Ovary (tissue), 9 donors: ENCODE data around the gene TRIM32. TPM values are rescaled to one million over a fixed set of nuclear protein-coding genes. Genes with fewer than 3 reads are reported as not detected.

ENCODE experiments used
- DNase-seq, 5 donors: peaks; one replicate each; pipeline ENCODE4 v3.0.0-alpha.2; 2019 to 2020
- H3K27ac ChIP-seq, 2 donors: fragments of 200-600 bp; one replicate each; pipeline versions ENCODE4 v1.5.1 to v1.8.0; 2019 to 2022
- H3K27me3 ChIP-seq: fragments of 200-600 bp; one replicate; pipeline ENCODE4 v1.8.0; 2022
- H3K36me3 ChIP-seq: fragments of 200-600 bp; sonication (generic); one replicate; pipeline ENCODE4 v1.5.1; 2019
- H3K4me1 ChIP-seq: one replicate; pipeline ENCODE4 v1.8.1; 2013; ENCODE audit warnings: mild to moderate bottlenecking, moderate library complexity; ENCODE audit not compliant: insufficient read depth
- H3K4me3 ChIP-seq: fragments of 200-600 bp; sonication (generic); one replicate; pipeline ENCODE4 v1.5.1; 2017
- H3K9me3 ChIP-seq, 2 donors: fragments of 200-600 bp in 1 of 2; sonication (generic) in 1 of 2; one replicate each; pipeline versions ENCODE4 v1.5.1 to v1.8.1; 2013 to 2019; ENCODE audit warnings: mild to moderate bottlenecking in 1 of 2, moderate library complexity in 1 of 2
- CTCF ChIP-seq, 3 donors: fragments of 450-650 bp in 2 of 3; fragments of 200-600 bp in 1 of 3; IDR thresholded peaks; one replicate each; pipeline versions ENCODE4 v1.5.1 to v1.8.0; 2016 to 2022; ENCODE audit warnings: antibody characterized with exemption in 3 of 3, mild to moderate bottlenecking in 1 of 3
- EP300 ChIP-seq: sonication (generic); formaldehyde crosslinking; IDR thresholded peaks from one replicate; pipeline ENCODE4 v1.6.1; 2017; ENCODE audit warnings: antibody characterized with exemption
- POLR2A ChIP-seq: fragments of 450-650 bp; IDR thresholded peaks from one replicate; pipeline ENCODE4 v1.6.1; 2017; ENCODE audit warnings: antibody characterized with exemption, mild to moderate bottlenecking, moderate library complexity
- WGBS, 3 donors: extraction: QIAGEN DNeasy Blood & Tissue Kit in 1 of 3; methylation state at CpG; one replicate each; pipeline versions ENCODE4 v1.1.5 to v1.1.7; 2013 to 2017; 5-methylcytosine and 5-hydroxymethylcytosine counted together
- intact Hi-C, 4 donors: fragments of 100-400 bp; cut with DNase I; formaldehyde crosslinking; loops; one replicate each; pipeline versions ENCODE4 v1.11.0 to v1.15.1; 2022 to 2023
- polyA plus RNA-seq, 2 donors: library from polyadenylated mRNA; stranded (reverse); fragments of 200-250 nt in 1 of 2; fragments of 350-450 nt in 1 of 2; fragmentation: Illumina TruSeq in 1 of 2; extraction: RNeasy Lipid Tissue Mini Kit (QIAGEN cat#74804) in 1 of 2; gene quantifications; one replicate each; pipeline ENCODE4 v1.2.3, GENCODE V29; 2013 to 2014
- total RNA-seq, 7 donors: library from RNA; depleted of rRNA in 2 of 7; stranded (reverse); fragments of >200 nt in 2 of 7; fragmentation: NEBNext Ultra II Directional in 3 of 7; extraction: Animal tissue kit (Norgen Biotek cat#: 25700) in 3 of 7; gene quantifications; one replicate each; pipeline versions ENCODE4 v1.1.0 to v1.2.4, GENCODE V29; 2016 to 2023
- donor health status: DM: no; HTN: no; CAD: no; lungs with moderate emphysema.
- donor health status: DM: no; HTN: no; CAD: no.
- donor health status: Bipolar disorder and iron deficiency.
- donor health status: DM: yes; HTN: yes; CAD: no.
- donor health status: DM: no; HTN: no; CAD: no.
- donor health status: DM: yes; HTN: yes; CAD: no.

The TRIM32 gene
- total and polyA plus RNA-seq, 9 donors = 7.0 to 29.2 (median 22.1) TPM

GRCh38 chr9:116644091-116644688, 42.9 kb upstream of the TRIM32 start:
- intact Hi-C loops = loop anchor here in 1 of 4 donors (10.0 kb wide), 1 partner anchor 1049 kb away; no protein-coding TSS in a partner anchor
- Histone ChIP-seq H3K4me1 (peaks cover 5% of the 10 kb centered on the region), H3K9me3 (no peaks in the 10 kb centered on the region), H3K4me3 (no peak overlapping the region), H3K27me3 (no peaks in the 10 kb centered on the region), H3K36me3 (no peaks in the 10 kb centered on the region), H3K27ac (no peak overlapping the region)
- TF ChIP-seq CTCF (IDR thresholded peaks at IDR 0.05) = no peak
- no peak for TF ChIP-seq POLR2A
- no peak for TF ChIP-seq EP300
- no peak for DNase-seq
- WGBS, 3 donors = 32 to 47% (median 45%) methylated on average over 2 of the region's 2 CpGs

- WGBS, 3 donors = 75 to 83% (median 79%) methylated on average over 5 of the region's 5 CpGs
- Histone ChIP-seq H3K4me3 (no peak overlapping the region), H3K9me3 (no peaks in the 10 kb centered on the region), H3K27me3 (no peaks in the 10 kb centered on the region), H3K4me1 (peaks cover 5% of the 10 kb centered on the region), H3K27ac (no peak overlapping the region), H3K36me3 (no peaks in the 10 kb centered on the region)
- TF ChIP-seq POLR2A = no peak
- TF ChIP-seq EP300 = no peak
- no peak for TF ChIP-seq CTCF (IDR thresholded peaks at IDR 0.05)
- intact Hi-C loops = loop anchor here in 1 of 4 donors (10.0 kb wide), 1 partner anchor 1052 kb away; no protein-coding TSS in a partner anchor
- DNase-seq = no peak
These were observed 40.2 kb upstream of the TRIM32 start for GRCh38 chr9:116646661-116647514.

GRCh38 chr9:116647515-116647809, 39.6 kb upstream of the TRIM32 start:
- intact Hi-C loops = loop anchor here in 1 of 4 donors (10.0 kb wide), 1 partner anchor 1053 kb away; no protein-coding TSS in a partner anchor
- DNase-seq = no peak
- no peak overlapping the region for H3K4me3 ChIP-seq
- H3K9me3 ChIP-seq = no peaks in the 10 kb centered on the region
- H3K27ac ChIP-seq = no peak overlapping the region
- H3K4me1 ChIP-seq = peaks cover 5% of the 10 kb centered on the region
- no peak for TF ChIP-seq POLR2A
- TF ChIP-seq EP300 = no peak
- no peak for TF ChIP-seq CTCF (IDR thresholded peaks at IDR 0.05)
- H3K36me3 ChIP-seq = no peaks in the 10 kb centered on the region
- H3K27me3 ChIP-seq = no peaks in the 10 kb centered on the region
- 79 to 86% (median 85%) methylated on average over 4 of the region's 4 CpGs for WGBS, 3 donors

- H3K4me1 ChIP-seq = no peaks in the 10 kb centered on the region
- DNase-seq = no peak
- TF ChIP-seq POLR2A = no peak
- TF ChIP-seq EP300 = no peak
- TF ChIP-seq CTCF (IDR thresholded peaks at IDR 0.05) = no peak
- intact Hi-C loops = loop anchor here in 3 of 4 donors (10.0 kb wide), 1 partner anchor 1059 kb away; no protein-coding TSS in a partner anchor
- H3K36me3 ChIP-seq = no peaks in the 10 kb centered on the region
- H3K27ac ChIP-seq = no peak overlapping the region
- H3K27me3 ChIP-seq = no peaks in the 10 kb centered on the region
- no peaks in the 10 kb centered on the region for H3K9me3 ChIP-seq
- 87 to 90% (median 89%) methylated on average over 7 of the region's 7 CpGs for WGBS, 3 donors
- no peak overlapping the region for H3K4me3 ChIP-seq
These were observed 33.6 kb upstream of the TRIM32 start for GRCh38 chr9:116653348-116654058.
